CD4-positive, CD25-positive, alpha-beta regulatory T cell (primary cell): ENCODE data around the gene HS6ST1. TPM values are rescaled to one million over a fixed set of nuclear protein-coding genes. Genes with fewer than 3 reads are reported as not detected.

ENCODE experiments used
- ATAC-seq, 2 donors: fragments of 150-1000 bp; cut with Tn5 transposase; one replicate each; pipeline ENCODE4 v1.10.0; 2021; ENCODE audit warnings: low read depth in 2 of 2, moderate number of reproducible peaks in 2 of 2, moderate library complexity in 1 of 2
- DNase-seq, 3 donors: peaks; one replicate each; pipeline versions ENCODE4 v3.0.0 to v3.0.0-alpha.2; 2012 to 2022; ENCODE audit warnings: mixed read lengths in 1 of 3
- H3K27ac ChIP-seq: one replicate; pipeline ENCODE4 v1.7.0; 2013; ENCODE audit warnings: mild to moderate bottlenecking, low read length; ENCODE audit not compliant: insufficient read depth, poor library complexity, severe bottlenecking
- H3K27me3 ChIP-seq: one replicate; pipeline ENCODE4 v1.7.0; 2013; ENCODE audit warnings: low read length; ENCODE audit not compliant: control insufficient read depth, insufficient read depth
- H3K36me3 ChIP-seq: one replicate; pipeline ENCODE4 v1.7.0; 2013; ENCODE audit warnings: mild to moderate bottlenecking, low read length, moderate library complexity; ENCODE audit not compliant: control insufficient read depth, insufficient read depth
- H3K4me1 ChIP-seq: 2 replicates; pipeline ENCODE4 v1.7.0; 2013; ENCODE audit warnings: mild to moderate bottlenecking, low read length; ENCODE audit not compliant: insufficient read depth, control insufficient read depth, poor library complexity, severe bottlenecking
- H3K4me3 ChIP-seq: one replicate; pipeline ENCODE4 v1.7.0; 2013; ENCODE audit warnings: low read depth, mild to moderate bottlenecking, low read length, moderate library complexity
- H3K9me3 ChIP-seq, 2 experiments: 1 replicate in 1 of 2; 2 replicates in 1 of 2; pipeline ENCODE4 v1.7.0; 2013; ENCODE audit warnings: low read length in 2 of 2, mild to moderate bottlenecking in 1 of 2, moderate library complexity in 1 of 2; ENCODE audit not compliant: control insufficient read depth in 2 of 2
- H3K27ac Mint-ChIP-seq, 3 donors: one replicate each; pipeline ENCODE4 v1.8.0; 2020 to 2022; ENCODE audit warnings: mild to moderate bottlenecking in 3 of 3, mixed read lengths in 3 of 3, moderate library complexity in 2 of 3
- H3K27me3 Mint-ChIP-seq: one replicate; pipeline ENCODE4 v1.8.0; 2022; ENCODE audit warnings: mild to moderate bottlenecking, mixed read lengths
- H3K36me3 Mint-ChIP-seq: one replicate; pipeline ENCODE4 v1.8.0; 2020; ENCODE audit warnings: mixed read lengths
- H3K4me1 Mint-ChIP-seq, 4 donors: one replicate each; pipeline ENCODE4 v1.8.0; 2020 to 2022; ENCODE audit warnings: mixed read lengths in 4 of 4, mild to moderate bottlenecking in 1 of 4
- H3K4me3 Mint-ChIP-seq, 4 donors: one replicate each; pipeline ENCODE4 v1.8.0; 2020 to 2022; ENCODE audit warnings: mild to moderate bottlenecking in 4 of 4, mixed read lengths in 4 of 4, moderate library complexity in 3 of 4
- H3K9me3 Mint-ChIP-seq, 7 donors: one replicate each; pipeline ENCODE4 v1.8.0; 2020 to 2022; ENCODE audit warnings: mixed read lengths in 7 of 7, mild to moderate bottlenecking in 3 of 7, moderate library complexity in 2 of 7
- polyA plus RNA-seq, 4 donors: library from polyadenylated mRNA; unstranded; fragments of 300-500 nt; fragmentation: Illumina TruSeq; gene quantifications; one replicate each; pipeline ENCODE4 v1.2.3, GENCODE V29; 2021
- total RNA-seq: library from RNA; stranded (reverse); gene quantifications from one replicate; pipeline ENCODE4 v1.2.3, GENCODE V29; 2022

The HS6ST1 gene
- total and polyA plus RNA-seq, 5 donors from 2014 or later = 1.1 to 7.6 (median 1.5) TPM

DNA sequence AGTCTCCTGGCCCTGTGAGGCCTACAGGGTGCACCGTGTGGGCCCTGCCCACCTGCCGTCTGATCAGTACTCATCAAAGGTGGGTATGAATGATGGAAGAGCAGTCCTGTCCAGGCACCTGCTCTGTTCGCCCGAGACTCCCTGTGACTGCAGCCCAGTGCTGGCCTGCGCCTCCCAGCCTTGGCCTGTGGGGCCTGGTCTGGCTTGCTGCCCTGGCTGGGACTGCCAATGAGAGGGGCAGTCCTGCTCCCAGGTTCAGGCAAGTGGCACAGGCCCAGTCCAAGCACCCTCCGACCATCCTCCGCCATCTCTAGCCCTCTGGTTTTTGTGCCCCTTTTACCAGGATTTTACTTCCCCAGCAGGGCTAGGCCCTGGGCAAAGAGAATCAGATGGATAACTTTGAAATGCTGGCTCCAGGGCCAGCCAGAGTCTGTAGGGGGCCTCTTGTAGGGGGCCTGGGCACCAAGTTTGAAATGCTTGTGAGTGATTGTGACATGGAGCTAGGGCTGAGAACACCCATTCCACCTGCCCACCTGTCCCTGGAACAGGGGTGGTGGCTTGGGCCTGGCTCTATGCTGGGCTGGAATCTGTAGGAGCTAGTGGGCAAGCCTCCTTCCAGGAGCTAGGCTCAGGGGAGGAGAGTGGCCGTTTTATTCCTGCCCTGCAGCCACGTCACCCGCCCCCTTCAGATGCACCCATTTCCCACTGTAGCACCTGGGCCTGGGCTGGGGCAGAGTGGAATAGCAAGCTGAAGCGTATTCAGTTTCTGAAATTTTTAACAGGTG is 8.7 kb upstream of the HS6ST1 start:
- Mint-ChIP-seq H3K9me3 (peaks cover 0 to 11% (median 6%) of the 10 kb centered on the region in 7 donors), H3K36me3 (no peaks in the 10 kb centered on the region), H3K27ac (no peak overlapping the region), H3K27me3 (peaks cover 17% of the 10 kb centered on the region), H3K4me3 (no peak overlapping the region), H3K4me1 (peaks cover 0 to 4% (median 0%) of the 10 kb centered on the region in 4 donors)
- Histone ChIP-seq H3K27ac (no peak overlapping the region), H3K4me1 (peaks cover 1% of the 10 kb centered on the region), H3K9me3 (peaks cover 8 to 10% of the 10 kb centered on the region in 2 experiments), H3K4me3 (no peak overlapping the region), H3K36me3 (no peaks in the 10 kb centered on the region), H3K27me3 (peaks cover 3% of the 10 kb centered on the region)
- DNase-seq (no peak), ATAC-seq (no peak)

DNA sequence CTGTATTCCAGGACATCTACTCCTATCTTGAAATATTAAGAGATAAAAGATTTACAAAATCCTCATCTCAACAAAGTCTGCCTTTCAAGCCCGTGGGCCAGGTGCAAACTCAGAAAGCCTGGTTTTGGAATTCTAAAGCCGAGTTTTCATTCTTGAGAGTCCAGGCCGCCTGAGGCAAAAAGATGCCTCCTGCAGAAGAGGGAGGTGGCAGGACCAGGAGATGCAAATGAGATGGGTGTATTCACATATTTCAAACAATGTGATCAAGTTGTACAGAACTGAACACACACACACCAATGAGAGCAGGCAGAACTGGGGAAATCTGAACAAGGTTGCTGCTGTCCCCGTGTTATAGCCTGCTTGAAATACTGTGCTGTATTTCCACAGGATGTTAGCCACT is 7.7 kb upstream of the HS6ST1 start:
- Histone ChIP-seq H3K9me3 (no peaks in the 10 kb centered on the region), H3K4me3 (no peak overlapping the region), H3K36me3 (no peaks in the 10 kb centered on the region), H3K4me1 (peaks cover 7% of the 10 kb centered on the region), H3K27me3 (no peaks in the 10 kb centered on the region), H3K27ac (no peak overlapping the region)
- Mint-ChIP-seq H3K27ac (no peak overlapping the region), H3K27me3 (peaks cover 10% of the 10 kb centered on the region), H3K9me3 (peaks cover 0 to under 1% (median under 1%) of the 10 kb centered on the region in 7 donors), H3K4me1 (peaks cover 0 to 8% (median 3%) of the 10 kb centered on the region in 4 donors), H3K36me3 (no peaks in the 10 kb centered on the region), H3K4me3 (peak overlapping the region in 1 of 4 donors; percentile 58)
- ATAC-seq = no peak
- no peak for DNase-seq

DNA sequence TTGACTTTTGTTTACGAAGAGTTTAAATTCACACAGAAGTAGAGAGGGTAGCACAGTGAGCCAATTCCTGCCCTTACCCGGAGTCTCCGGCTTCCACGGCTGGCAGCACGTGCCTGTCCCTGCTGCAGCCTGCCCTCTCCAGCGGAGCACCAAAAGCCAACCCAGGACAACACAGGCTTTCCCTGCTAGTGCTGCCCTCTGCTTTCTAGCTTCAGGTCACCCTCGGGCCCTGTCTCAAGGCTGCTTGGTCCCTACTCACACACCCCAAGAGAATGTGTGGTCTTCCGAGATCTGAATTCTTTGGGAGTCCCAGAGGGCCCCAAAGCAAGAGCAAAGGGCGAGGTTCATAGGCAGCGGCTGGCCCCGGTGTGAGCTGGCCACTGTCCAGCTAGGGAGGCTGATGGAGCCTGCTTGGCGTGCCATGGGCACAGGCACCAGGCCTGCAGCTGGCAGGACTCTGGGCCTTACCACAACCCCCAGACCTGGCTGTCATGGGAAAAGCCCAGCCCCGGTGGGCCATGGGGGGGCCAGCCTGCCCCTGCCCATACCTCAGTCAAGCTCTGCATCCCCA is 7.0 kb upstream of the HS6ST1 start:
- Histone ChIP-seq H3K4me3 (no peak overlapping the region), H3K27me3 (no peaks in the 10 kb centered on the region), H3K9me3 (no peaks in the 10 kb centered on the region), H3K4me1 (peaks cover 9% of the 10 kb centered on the region), H3K27ac (no peak overlapping the region), H3K36me3 (no peaks in the 10 kb centered on the region)
- Mint-ChIP-seq H3K27ac (no peak overlapping the region), H3K4me1 (peaks cover 0 to 12% (median 8%) of the 10 kb centered on the region in 4 donors), H3K27me3 (peaks cover 15% of the 10 kb centered on the region), H3K9me3 (no peaks in the 10 kb centered on the region), H3K36me3 (no peaks in the 10 kb centered on the region), H3K4me3 (peak overlapping the region in 2 of 4 donors; percentile 22 to 31)
- DNase-seq = no peak
- ATAC-seq = no peak

DNA sequence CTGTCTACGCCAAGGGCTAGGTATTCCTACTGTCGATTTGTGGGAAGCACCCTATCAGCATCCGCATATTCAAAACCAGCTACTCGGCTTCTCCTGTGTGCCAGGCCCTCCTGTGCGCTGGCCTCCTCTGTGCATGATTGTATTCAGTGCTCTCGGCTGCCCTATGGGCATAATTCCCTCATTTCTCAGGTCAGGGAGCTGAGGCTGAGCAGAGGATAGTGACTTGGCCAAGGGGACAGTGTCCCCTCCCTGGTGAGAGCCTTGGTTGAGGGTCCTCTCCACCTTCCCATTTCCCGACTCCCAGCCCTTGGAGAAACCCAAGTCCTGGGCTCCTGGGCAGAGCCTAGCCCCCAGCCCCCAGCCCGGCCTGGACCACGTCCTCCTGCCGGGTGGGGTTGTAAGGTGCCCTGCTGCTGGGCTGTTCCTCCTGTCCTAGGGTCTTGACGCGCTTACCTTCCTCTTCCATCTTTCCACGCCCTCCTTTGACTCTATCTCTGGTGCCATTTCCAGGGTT is 6.3 kb upstream of the HS6ST1 start:
- Mint-ChIP-seq H3K27ac (no peak overlapping the region), H3K4me1 (peaks cover 0 to 17% (median 10%) of the 10 kb centered on the region in 4 donors), H3K27me3 (peaks cover 18% of the 10 kb centered on the region), H3K4me3 (peak overlapping the region in 2 of 4 donors; percentile 60 to 93), H3K9me3 (no peaks in the 10 kb centered on the region), H3K36me3 (no peaks in the 10 kb centered on the region)
- H3K36me3 ChIP-seq = no peaks in the 10 kb centered on the region
- ATAC-seq = no peak
- no peak overlapping the region for H3K27ac ChIP-seq
- H3K4me3 ChIP-seq = no peak overlapping the region
- no peak for DNase-seq
- H3K4me1 ChIP-seq = peaks cover 9% of the 10 kb centered on the region
- H3K27me3 ChIP-seq = no peaks in the 10 kb centered on the region
- H3K9me3 ChIP-seq = no peaks in the 10 kb centered on the region

DNA sequence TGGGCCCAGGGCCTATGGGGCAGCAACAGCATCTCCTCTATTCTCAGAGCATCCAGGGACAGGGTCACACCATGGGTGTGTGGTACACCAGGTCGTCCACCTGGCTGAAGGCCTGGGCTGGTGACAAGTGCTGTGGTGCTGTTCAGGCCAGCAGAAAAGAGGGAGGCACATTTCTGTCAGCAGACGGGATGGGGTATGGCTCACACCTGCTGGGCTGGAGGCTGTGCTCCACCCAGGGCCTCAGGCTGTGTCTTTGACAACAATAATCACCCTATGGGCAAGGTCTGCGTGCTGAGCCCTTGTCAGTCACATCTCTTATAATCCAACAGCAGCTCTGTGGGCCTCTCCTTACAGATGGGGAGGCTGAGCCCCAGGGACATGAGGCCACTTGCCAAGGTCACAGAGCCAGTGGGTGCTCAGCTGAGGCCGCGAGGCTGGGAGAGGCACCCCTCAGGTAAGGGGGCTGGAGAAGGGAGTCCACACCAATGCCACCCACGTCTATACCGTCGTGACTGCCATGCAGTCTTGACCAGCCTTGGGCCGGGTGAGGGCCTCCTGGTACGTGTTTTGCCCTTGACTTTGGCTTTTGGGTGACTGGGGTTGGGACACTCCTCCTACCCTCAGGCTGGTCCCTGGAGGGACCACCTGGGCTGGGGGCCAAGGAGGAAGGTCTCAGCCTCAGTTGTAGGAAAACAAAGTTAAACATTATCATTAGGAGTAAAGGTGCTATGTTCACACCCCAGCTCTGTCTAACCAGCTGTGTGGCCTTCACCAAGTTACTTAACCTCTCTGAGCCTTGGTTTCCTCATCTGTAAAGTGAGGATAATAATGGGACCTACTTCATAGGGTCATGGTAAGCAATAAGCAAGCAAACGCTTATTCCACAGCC is 5.6 kb upstream of the HS6ST1 start:
- no peaks in the 10 kb centered on the region for H3K9me3 ChIP-seq
- Mint-ChIP-seq H3K4me1 (peaks cover 0 to 17% (median 10%) of the 10 kb centered on the region in 4 donors), H3K36me3 (no peaks in the 10 kb centered on the region), H3K4me3 (peak overlapping the region in 3 of 4 donors; percentile 60 to 93 (median 83)), H3K27ac (no peak overlapping the region), H3K27me3 (peaks cover 18% of the 10 kb centered on the region), H3K9me3 (no peaks in the 10 kb centered on the region)
- H3K4me3 ChIP-seq = no peak overlapping the region
- DNase-seq (no peak), ATAC-seq (no peak)
- no peaks in the 10 kb centered on the region for H3K36me3 ChIP-seq
- H3K27me3 ChIP-seq = no peaks in the 10 kb centered on the region
- no peak overlapping the region for H3K27ac ChIP-seq
- H3K4me1 ChIP-seq = peaks cover 10% of the 10 kb centered on the region

DNA sequence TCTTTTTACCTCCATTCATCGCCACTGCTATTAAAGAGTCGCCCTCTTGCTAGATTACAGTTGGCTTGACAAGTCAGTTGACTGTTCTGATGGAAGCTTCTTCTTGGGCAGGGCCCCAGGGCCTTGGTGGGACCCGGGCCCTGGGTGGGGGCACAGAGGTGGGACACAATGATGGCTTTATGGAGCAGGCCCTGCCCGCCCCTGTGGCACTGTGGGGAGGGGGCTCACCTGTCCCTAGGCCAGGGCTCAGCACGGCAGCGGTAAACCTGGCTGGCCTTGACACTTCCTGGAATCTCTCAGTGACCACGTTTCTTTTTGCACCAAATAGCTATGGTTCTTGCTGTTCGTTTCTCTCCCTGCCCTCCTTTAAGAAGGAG is 4.9 kb upstream of the HS6ST1 start:
- Mint-ChIP-seq H3K9me3 (no peaks in the 10 kb centered on the region), H3K4me3 (peak overlapping the region; percentile 60 to 84 (median 80)), H3K36me3 (no peaks in the 10 kb centered on the region), H3K27ac (no peak overlapping the region), H3K27me3 (peaks cover 18% of the 10 kb centered on the region), H3K4me1 (peaks cover 0 to 17% (median 10%) of the 10 kb centered on the region in 4 donors)
- no peak overlapping the region for H3K27ac ChIP-seq
- H3K9me3 ChIP-seq = no peaks in the 10 kb centered on the region
- DNase-seq (no peak), ATAC-seq (no peak)
- H3K36me3 ChIP-seq = no peaks in the 10 kb centered on the region
- no peaks in the 10 kb centered on the region for H3K27me3 ChIP-seq
- H3K4me3 ChIP-seq = no peak overlapping the region
- H3K4me1 ChIP-seq = peaks cover 13% of the 10 kb centered on the region

DNA sequence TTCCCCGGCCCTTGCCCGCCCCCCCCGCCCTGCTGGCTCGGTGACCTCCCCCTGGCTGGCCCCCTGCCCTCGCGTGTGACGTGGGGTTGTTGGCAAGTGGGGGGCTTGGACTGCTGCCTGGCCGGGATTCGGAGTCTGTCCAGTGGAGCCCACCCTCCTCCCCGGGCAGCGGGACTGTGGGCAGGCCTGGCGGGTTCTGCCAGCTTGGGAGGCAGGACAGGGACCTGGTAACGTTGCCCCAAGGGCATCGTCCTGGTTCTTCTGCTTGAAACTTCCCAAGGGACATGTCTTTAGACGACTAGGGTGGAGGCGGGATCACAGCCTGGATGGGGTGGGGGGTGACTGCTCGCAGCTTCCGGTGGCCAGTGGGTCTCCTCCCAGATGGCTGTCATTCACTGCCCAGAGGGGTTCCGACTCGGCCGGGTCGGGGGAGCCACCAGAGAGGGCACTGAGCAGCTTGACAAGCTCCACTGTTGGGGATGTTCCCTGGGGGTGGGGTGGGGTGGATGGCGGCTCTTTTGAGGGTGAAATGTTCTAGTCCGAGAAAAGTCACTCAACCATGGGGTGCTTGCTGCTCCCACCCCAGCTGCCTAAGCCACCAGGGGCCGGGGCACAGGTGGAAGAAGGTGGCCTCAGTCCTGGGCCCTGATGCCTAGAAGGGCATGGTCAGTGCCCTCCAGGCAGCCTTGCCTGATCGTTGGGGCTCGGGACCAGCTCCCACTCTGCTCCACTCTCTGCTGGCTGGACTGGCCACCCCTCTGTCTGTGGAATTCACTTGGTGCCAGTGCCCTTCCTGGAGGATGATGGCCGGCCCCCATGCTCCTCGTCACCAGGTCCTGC is 4.3 kb upstream of the HS6ST1 start:
- H3K27ac ChIP-seq = no peak overlapping the region
- no peak overlapping the region for H3K27ac Mint-ChIP-seq
- no peaks in the 10 kb centered on the region for H3K36me3 Mint-ChIP-seq
- H3K36me3 ChIP-seq = no peaks in the 10 kb centered on the region
- H3K4me1 ChIP-seq = peaks cover 13% of the 10 kb centered on the region
- H3K27me3 ChIP-seq = no peaks in the 10 kb centered on the region
- H3K4me3 Mint-ChIP-seq = peak overlapping the region; percentile 60 to 88 (median 80)
- H3K4me3 ChIP-seq = no peak overlapping the region
- no peak for ATAC-seq
- peaks cover 0 to 17% (median 10%) of the 10 kb centered on the region in 4 donors for H3K4me1 Mint-ChIP-seq
- DNase-seq = no peak
- peaks cover 18% of the 10 kb centered on the region for H3K27me3 Mint-ChIP-seq
- no peaks in the 10 kb centered on the region for H3K9me3 Mint-ChIP-seq
- H3K9me3 ChIP-seq = no peaks in the 10 kb centered on the region
